DOHH2 (cell line): ENCODE results near the gene TEX51.

Experiments
- H3F3A ChIP-seq: fragments of 200-600 bp; sonication (generic), shearing (Covaris generic); 2 replicates; pipeline ENCODE4 v1.6.0; 2016; ENCODE audit warnings: antibody characterized with exemption, mild to moderate bottlenecking; ENCODE audit not compliant: control insufficient read depth, insufficient read depth
- H3K27ac ChIP-seq: fragments of 200-600 bp; sonication (generic); 2 replicates; pipeline ENCODE4 v1.5.1; 2014; ENCODE audit warnings: low read depth, mild to moderate bottlenecking, low read length, moderate library complexity
- H3K27me3 ChIP-seq: fragments of 200-600 bp; sonication (generic); 2 replicates; pipeline ENCODE4 v1.6.1; 2014; ENCODE audit warnings: mild to moderate bottlenecking, low read length, mixed read lengths; ENCODE audit not compliant: control insufficient read depth
- H3K36me3 ChIP-seq: fragments of 200-600 bp; sonication (generic); 2 replicates; pipeline ENCODE4 v1.6.1; 2014; ENCODE audit warnings: mild to moderate bottlenecking, low read length, moderate library complexity, mixed read lengths; ENCODE audit not compliant: control insufficient read depth
- H3K4me1 ChIP-seq: fragments of 200-600 bp; sonication (generic); 2 replicates; pipeline ENCODE4 v1.6.1; 2014; ENCODE audit warnings: mild to moderate bottlenecking, low read length, mixed read lengths; ENCODE audit not compliant: control insufficient read depth
- H3K4me2 ChIP-seq: fragments of 200-600 bp; sonication (generic); 2 replicates; pipeline ENCODE4 v1.6.0; 2014; ENCODE audit warnings: mild to moderate bottlenecking, low read length, moderate library complexity
- H3K4me3 ChIP-seq: fragments of 200-600 bp; sonication (generic); 2 replicates; pipeline ENCODE4 v1.5.1; 2014; ENCODE audit warnings: mild to moderate bottlenecking, low read length, mixed read lengths
- H3K79me2 ChIP-seq: fragments of 200-600 bp; sonication (generic); 2 replicates; pipeline ENCODE4 v1.6.1; 2014; ENCODE audit warnings: mild to moderate bottlenecking, low read length, mixed read lengths; ENCODE audit not compliant: control insufficient read depth
- H3K9me2 ChIP-seq: fragments of 200-600 bp; sonication (generic); replicated peaks from 2 replicates; pipeline ENCODE4 v1.6.1; 2014; ENCODE audit warnings: mild to moderate bottlenecking, low read length, mixed read lengths; ENCODE audit not compliant: control insufficient read depth
- H3K9me3 ChIP-seq: fragments of 200-600 bp; sonication (generic); 2 replicates; pipeline ENCODE4 v1.6.1; 2014; ENCODE audit warnings: antibody characterized with exemption, low read length, mixed read lengths; ENCODE audit not compliant: control insufficient read depth, insufficient read depth
- H4K20me1 ChIP-seq: fragments of 200-600 bp; sonication (generic); 2 replicates; pipeline ENCODE4 v1.6.0; 2014; ENCODE audit warnings: low read depth, mild to moderate bottlenecking, antibody characterized with exemption, low read length, moderate library complexity; ENCODE audit not compliant: control insufficient read depth, insufficient read depth
- CTCF ChIP-seq: fragments of 200-600 bp; sonication (generic); IDR thresholded peaks from one replicate; pipeline ENCODE4 v1.5.1; 2014; ENCODE audit warnings: antibody characterized with exemption, mild to moderate bottlenecking, low read depth, low read length; ENCODE audit not compliant: poor library complexity, severe bottlenecking
- EZH2phosphoT487 ChIP-seq: fragments of 200-600 bp; sonication (generic); IDR thresholded peaks from 2 replicates; pipeline ENCODE4 v1.6.1; 2017; ENCODE audit warnings: borderline replicate concordance, mild to moderate bottlenecking, antibody characterized with exemption, low read length, moderate library complexity, mixed read lengths

TEX51 gene

GRCh38 chr2:126879348-126880298 lies 19.1 kb upstream of the TEX51 start:
- Histone ChIP-seq H3K79me2 (no peaks in the 10 kb centered on the region), H3K9me3 (peaks cover 12% of the 10 kb centered on the region), H3F3A (no peaks in the 10 kb centered on the region), H3K27ac (no peak overlapping the region), H3K36me3 (no peaks in the 10 kb centered on the region), H3K27me3 (no peaks in the 10 kb centered on the region), H3K9me2 (no peaks in the 10 kb centered on the region), H3K4me2 (no peak overlapping the region), H4K20me1 (no peaks in the 10 kb centered on the region), H3K4me1 (no peaks in the 10 kb centered on the region), H3K4me3 (no peak overlapping the region)
- no peak for TF ChIP-seq CTCF
- no peak for TF ChIP-seq EZH2phosphoT487

- H3K27ac ChIP-seq: no peak overlapping the region
- H3K4me2 ChIP-seq: no peak overlapping the region
- peaks cover 8% of the 10 kb centered on the region for H3K9me3 ChIP-seq
- no peaks in the 10 kb centered on the region for H3K36me3 ChIP-seq
- no peaks in the 10 kb centered on the region for H3K4me1 ChIP-seq
- TF ChIP-seq CTCF (no peak), EZH2phosphoT487 (no peak)
- no peaks in the 10 kb centered on the region for H4K20me1 ChIP-seq
- no peaks in the 10 kb centered on the region for H3F3A ChIP-seq
- H3K27me3 ChIP-seq: no peaks in the 10 kb centered on the region
- no peak overlapping the region for H3K4me3 ChIP-seq
- H3K79me2 ChIP-seq: no peaks in the 10 kb centered on the region
- H3K9me2 ChIP-seq: no peaks in the 10 kb centered on the region
These were observed 18.4 kb upstream of the TEX51 start for GRCh38 chr2:126880324-126880723.

GRCh38 chr2:126880817-126881216 lies 17.9 kb upstream of the TEX51 start:
- Histone ChIP-seq H3K27me3 (no peaks in the 10 kb centered on the region), H4K20me1 (no peaks in the 10 kb centered on the region), H3K9me3 (peaks cover 4% of the 10 kb centered on the region), H3K4me2 (no peak overlapping the region), H3K79me2 (no peaks in the 10 kb centered on the region), H3K27ac (no peak overlapping the region), H3K36me3 (no peaks in the 10 kb centered on the region), H3K4me1 (peaks cover 1% of the 10 kb centered on the region), H3F3A (no peaks in the 10 kb centered on the region), H3K4me3 (no peak overlapping the region), H3K9me2 (no peaks in the 10 kb centered on the region)
- TF ChIP-seq CTCF (no peak), EZH2phosphoT487 (no peak)
